ENCODE data around the gene PRDX5.
A peak's percentile ranks its signal among the peaks of the same experiment; 100 is the strongest.

PRDX5 gene

GRCh38 chr11:64284962-64285884, 32.7 kb upstream of the PRDX5 start, which contains the start of gene GPR137:
TSS of gene GPR137 (plus strand) at chr11:64285848. CDS start at chr11:64286525, 677 bp downstream.
- Mint-ChIP-seq H3K27ac (peak within 1 kb of the TSS; percentile 90), H3K9me3 (no peaks in the 10 kb centered on the region), H3K36me3 (ENCODE audit: low read depth) (peaks cover 64% of the 10 kb centered on the region), H3K4me3 (peak within 1 kb of the TSS; percentile 76), H3K4me1 (ENCODE audit: low read depth) (peaks cover 46% of the 10 kb centered on the region), H3K27me3 (peaks cover 19% of the 10 kb centered on the region)
- intact Hi-C loops (cut with micrococcal nuclease): loop anchor here (1.0 to 2.0 kb wide), 2 partner anchors 15 to 20 kb away; partner anchors contain the start of gene ESRRA

GRCh38 chr11:64285885-64286800, 31.8 kb upstream of the PRDX5 start:
- H3K4me3 Mint-ChIP-seq: peak overlapping the region; percentile 76
- H3K27me3 Mint-ChIP-seq: peaks cover 28% of the 10 kb centered on the region
- H3K4me1 Mint-ChIP-seq (ENCODE audit: low read depth): peaks cover 49% of the 10 kb centered on the region
- peaks cover 58% of the 10 kb centered on the region for H3K36me3 Mint-ChIP-seq (ENCODE audit: low read depth)
- H3K9me3 Mint-ChIP-seq: no peaks in the 10 kb centered on the region
- peak overlapping the region; percentile 90 for H3K27ac Mint-ChIP-seq
- intact Hi-C loops (cut with micrococcal nuclease): loop anchor here (1.0 to 2.0 kb wide), 2 partner anchors 16 to 19 kb away; partner anchors contain the start of gene ESRRA

- intact Hi-C loops (cut with micrococcal nuclease): no loop called here
- Mint-ChIP-seq H3K27me3 (peaks cover 31% of the 10 kb centered on the region), H3K4me3 (peak overlapping the region; percentile 76), H3K9me3 (no peaks in the 10 kb centered on the region), H3K27ac (peak overlapping the region; percentile 13), H3K36me3 (ENCODE audit: low read depth) (peaks cover 52% of the 10 kb centered on the region), H3K4me1 (ENCODE audit: low read depth) (peaks cover 42% of the 10 kb centered on the region)
Observed at GRCh38 chr11:64286801-64287159, 31.1 kb upstream of the PRDX5 start.

GRCh38 chr11:64287676-64288352, 30.1 kb upstream of the PRDX5 start:
- H3K36me3 Mint-ChIP-seq (ENCODE audit: low read depth): peaks cover 42% of the 10 kb centered on the region
- peaks cover 38% of the 10 kb centered on the region for H3K27me3 Mint-ChIP-seq
- intact Hi-C loops (cut with micrococcal nuclease): no loop called here
- H3K27ac Mint-ChIP-seq: no peak overlapping the region
- peaks cover 42% of the 10 kb centered on the region for H3K4me1 Mint-ChIP-seq (ENCODE audit: low read depth)
- H3K9me3 Mint-ChIP-seq: no peaks in the 10 kb centered on the region
- H3K4me3 Mint-ChIP-seq: no peak overlapping the region

- no peak overlapping the region for H3K4me3 Mint-ChIP-seq
- no peaks in the 10 kb centered on the region for H3K9me3 Mint-ChIP-seq
- intact Hi-C loops (cut with micrococcal nuclease): no loop called here
- peaks cover 37% of the 10 kb centered on the region for H3K4me1 Mint-ChIP-seq (ENCODE audit: low read depth)
- H3K36me3 Mint-ChIP-seq (ENCODE audit: low read depth): peaks cover 37% of the 10 kb centered on the region
- H3K27ac Mint-ChIP-seq: no peak overlapping the region
- H3K27me3 Mint-ChIP-seq: peaks cover 43% of the 10 kb centered on the region
Observed at GRCh38 chr11:64288353-64288750, 29.6 kb upstream of the PRDX5 start.

GRCh38 chr11:64289002-64289564, 28.8 kb upstream of the PRDX5 start:
- peaks cover 30% of the 10 kb centered on the region for H3K4me1 Mint-ChIP-seq (ENCODE audit: low read depth)
- peaks cover 36% of the 10 kb centered on the region for H3K36me3 Mint-ChIP-seq (ENCODE audit: low read depth)
- H3K9me3 Mint-ChIP-seq: no peaks in the 10 kb centered on the region
- no peak overlapping the region for H3K27ac Mint-ChIP-seq
- intact Hi-C loops (cut with micrococcal nuclease): no loop called here
- no peak overlapping the region for H3K4me3 Mint-ChIP-seq
- H3K27me3 Mint-ChIP-seq: peaks cover 50% of the 10 kb centered on the region

- intact Hi-C loops (cut with micrococcal nuclease): no loop called here
- peaks cover 66% of the 10 kb centered on the region for H3K27me3 Mint-ChIP-seq
- H3K4me3 Mint-ChIP-seq: peak overlapping the region; percentile 0
- H3K9me3 Mint-ChIP-seq: no peaks in the 10 kb centered on the region
- H3K27ac Mint-ChIP-seq: no peak overlapping the region
- H3K4me1 Mint-ChIP-seq (ENCODE audit: low read depth): peaks cover 26% of the 10 kb centered on the region
- peaks cover 22% of the 10 kb centered on the region for H3K36me3 Mint-ChIP-seq (ENCODE audit: low read depth)
Observed at GRCh38 chr11:64290352-64291261, 27.3 kb upstream of the PRDX5 start.

- H3K36me3 Mint-ChIP-seq (ENCODE audit: low read depth): peaks cover 21% of the 10 kb centered on the region
- no peak within 1 kb of the TSS for H3K27ac Mint-ChIP-seq
- intact Hi-C loops (cut with micrococcal nuclease): no loop called here
- peaks cover 25% of the 10 kb centered on the region for H3K4me1 Mint-ChIP-seq (ENCODE audit: low read depth)
- H3K9me3 Mint-ChIP-seq: no peaks in the 10 kb centered on the region
- peaks cover 73% of the 10 kb centered on the region for H3K27me3 Mint-ChIP-seq
- H3K4me3 Mint-ChIP-seq: peak within 1 kb of the TSS; percentile 25
Observed at GRCh38 chr11:64291262-64291751, 26.6 kb upstream of the PRDX5 start, which contains the start of gene KCNK4. TSS of gene KCNK4 (plus strand) at chr11:64291302. CDS start at chr11:64293019, 1,717 bp downstream.

GRCh38 chr11:64291752-64292459, 26.0 kb upstream of the PRDX5 start:
- intact Hi-C loops (cut with micrococcal nuclease): no loop called here
- Mint-ChIP-seq H3K27ac (peak overlapping the region; percentile 50), H3K4me3 (peak overlapping the region; percentile 66), H3K27me3 (peaks cover 79% of the 10 kb centered on the region), H3K4me1 (ENCODE audit: low read depth) (peaks cover 25% of the 10 kb centered on the region), H3K9me3 (no peaks in the 10 kb centered on the region), H3K36me3 (ENCODE audit: low read depth) (peaks cover 21% of the 10 kb centered on the region)

- Mint-ChIP-seq H3K27me3 (peaks cover 85% of the 10 kb centered on the region), H3K27ac (peak overlapping the region; percentile 50), H3K9me3 (no peaks in the 10 kb centered on the region), H3K4me3 (peak overlapping the region; percentile 66), H3K36me3 (ENCODE audit: low read depth) (peaks cover 18% of the 10 kb centered on the region), H3K4me1 (ENCODE audit: low read depth) (peaks cover 30% of the 10 kb centered on the region)
- intact Hi-C loops (cut with micrococcal nuclease): no loop called here
Observed at GRCh38 chr11:64292460-64293254, 25.3 kb upstream of the PRDX5 start.

GRCh38 chr11:64294774-64295173, 23.1 kb upstream of the PRDX5 start:
- Mint-ChIP-seq H3K27me3 (peaks cover 92% of the 10 kb centered on the region), H3K36me3 (ENCODE audit: low read depth) (no peaks in the 10 kb centered on the region), H3K4me1 (ENCODE audit: low read depth) (peaks cover 47% of the 10 kb centered on the region), H3K4me3 (no peak overlapping the region), H3K9me3 (no peaks in the 10 kb centered on the region), H3K27ac (peak overlapping the region; percentile 24)
- intact Hi-C loops (cut with micrococcal nuclease): no loop called here
